ENCODE results near the gene ADCK2.

DNA sequence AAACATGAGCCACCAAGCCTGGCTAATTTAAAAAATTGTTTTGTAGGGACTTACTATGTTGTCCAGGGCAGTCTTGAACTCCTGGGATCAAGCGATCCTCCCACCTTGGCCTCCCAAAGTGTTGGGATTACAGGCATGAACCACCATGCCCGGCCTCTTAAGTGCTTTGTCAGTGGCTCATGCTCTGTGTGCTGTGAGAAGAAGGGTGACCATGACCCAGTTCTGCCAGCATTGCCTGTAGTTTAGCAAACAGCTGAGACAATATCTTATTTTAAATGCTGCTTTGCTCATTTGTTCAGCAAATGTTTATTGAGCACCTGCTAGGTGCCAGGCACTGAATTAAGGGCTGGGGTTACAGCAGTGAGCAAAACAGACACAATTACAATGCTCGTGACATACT, 9.0 kb downstream of the ADCK2 start:
- TF ChIP-seq, protein P1, sequence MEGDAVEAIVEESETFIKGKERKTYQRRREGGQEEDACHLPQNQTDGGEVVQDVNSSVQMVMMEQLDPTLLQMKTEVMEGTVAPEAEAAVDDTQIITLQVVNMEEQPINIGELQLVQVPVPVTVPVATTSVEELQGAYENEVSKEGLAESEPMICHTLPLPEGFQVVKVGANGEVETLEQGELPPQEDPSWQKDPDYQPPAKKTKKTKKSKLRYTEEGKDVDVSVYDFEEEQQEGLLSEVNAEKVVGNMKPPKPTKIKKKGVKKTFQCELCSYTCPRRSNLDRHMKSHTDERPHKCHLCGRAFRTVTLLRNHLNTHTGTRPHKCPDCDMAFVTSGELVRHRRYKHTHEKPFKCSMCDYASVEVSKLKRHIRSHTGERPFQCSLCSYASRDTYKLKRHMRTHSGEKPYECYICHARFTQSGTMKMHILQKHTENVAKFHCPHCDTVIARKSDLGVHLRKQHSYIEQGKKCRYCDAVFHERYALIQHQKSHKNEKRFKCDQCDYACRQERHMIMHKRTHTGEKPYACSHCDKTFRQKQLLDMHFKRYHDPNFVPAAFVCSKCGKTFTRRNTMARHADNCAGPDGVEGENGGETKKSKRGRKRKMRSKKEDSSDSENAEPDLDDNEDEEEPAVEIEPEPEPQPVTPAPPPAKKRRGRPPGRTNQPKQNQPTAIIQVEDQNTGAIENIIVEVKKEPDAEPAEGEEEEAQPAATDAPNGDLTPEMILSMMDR (IDR thresholded peaks at IDR 0.05), result no peak
- no peak for TF ChIP-seq POLR2A (IDR thresholded peaks at IDR 0.05)

Data from esophagus squamous epithelium (tissue), 4 donors.